GM23248 (cell line): ENCODE results near the gene MGST2. TPM values are rescaled to one million over a fixed set of nuclear protein-coding genes. Genes with fewer than 3 reads are reported as not detected.

Experiments used
- DNase-seq: peaks from one replicate; pipeline ENCODE4 v3.0.0-alpha.2; 2015
- H2AFZ ChIP-seq: fragments of 200-600 bp; sonication (generic); 2 replicates; pipeline ENCODE4 v1.6.1; 2016; ENCODE audit warnings: antibody characterized with exemption
- H3F3A ChIP-seq: fragments of 200-600 bp; sonication (generic); 2 replicates; pipeline ENCODE4 v1.6.1; 2016; ENCODE audit warnings: mild to moderate bottlenecking, antibody characterized with exemption, mixed run types; ENCODE audit not compliant: insufficient read depth
- H3K27ac ChIP-seq: fragments of 200-600 bp; sonication (generic); 2 replicates; pipeline ENCODE4 v1.5.1; 2016; ENCODE audit warnings: mild to moderate bottlenecking
- H3K27me3 ChIP-seq: fragments of 200-600 bp; sonication (generic); replicated peaks from 2 replicates; pipeline ENCODE4 v1.6.1; 2016; ENCODE audit warnings: mild to moderate bottlenecking; ENCODE audit not compliant: insufficient read depth
- H3K36me3 ChIP-seq: fragments of 200-600 bp; sonication (generic); 2 replicates; pipeline ENCODE4 v1.6.1; 2016; ENCODE audit warnings: low read depth, mild to moderate bottlenecking
- H3K4me1 ChIP-seq: fragments of 200-600 bp; sonication (generic); 2 replicates; pipeline ENCODE4 v1.6.1; 2016; ENCODE audit warnings: mild to moderate bottlenecking; ENCODE audit not compliant: insufficient read depth
- H3K4me2 ChIP-seq: fragments of 200-600 bp; sonication (generic); one replicate; pipeline ENCODE4 v1.6.1; 2016; ENCODE audit warnings: mild to moderate bottlenecking; ENCODE audit not compliant: unreplicated experiment
- H3K4me3 ChIP-seq: fragments of 200-600 bp; sonication (generic); 2 replicates; pipeline ENCODE4 v1.5.1; 2016; ENCODE audit warnings: mild to moderate bottlenecking
- H3K79me2 ChIP-seq: fragments of 200-600 bp; sonication (generic); 2 replicates; pipeline ENCODE4 v1.6.1; 2016; ENCODE audit warnings: mild to moderate bottlenecking; ENCODE audit not compliant: insufficient read depth
- H3K9ac ChIP-seq: fragments of 200-600 bp; sonication (generic); 2 replicates; pipeline ENCODE4 v1.6.1; 2016; ENCODE audit warnings: mild to moderate bottlenecking
- H3K9me2 ChIP-seq: fragments of 200-600 bp; sonication (generic); 2 replicates; pipeline ENCODE4 v1.6.1; 2016; ENCODE audit warnings: mixed run types, mild to moderate bottlenecking, moderate library complexity; ENCODE audit not compliant: insufficient read depth
- H3K9me3 ChIP-seq: fragments of 200-600 bp; sonication (generic); one replicate; pipeline ENCODE4 v1.6.1; 2017; ENCODE audit warnings: low read depth
- H4K20me1 ChIP-seq: fragments of 200-600 bp; sonication (generic); 2 replicates; pipeline ENCODE4 v1.6.0; 2016; ENCODE audit not compliant: insufficient read depth
- EZH2 ChIP-seq: fragments of 200-600 bp; sonication (generic); IDR thresholded peaks from 2 replicates; pipeline ENCODE4 v1.6.1; 2018; ENCODE audit warnings: antibody characterized with exemption, mild to moderate bottlenecking; ENCODE audit not compliant: insufficient read depth, poor library complexity, severe bottlenecking
- EZH2phosphoT487 ChIP-seq: fragments of 200-600 bp; sonication (generic); IDR thresholded peaks from 2 replicates; pipeline ENCODE4 v1.6.1; 2018; ENCODE audit warnings: antibody characterized with exemption, moderate library complexity, mild to moderate bottlenecking, low read depth; ENCODE audit not compliant: insufficient read depth
- WGBS, 2 experiments: methylation state at CpG; one replicate each; pipeline ENCODE4 v1.1.6; 2015 to 2017; ENCODE audit warnings: low lambda C conversion rate in 2 of 2, low coverage in 1 of 2; ENCODE audit errors: missing lambda C conversion rate in 2 of 2; 5-methylcytosine and 5-hydroxymethylcytosine counted together
- in situ Hi-C: fragments of 300-500 bp; cut with MboI; formaldehyde crosslinking; loops from 2 replicates; pipeline ENCODE4 v1.15.0; 2020
- polyA plus RNA-seq: library from polyadenylated mRNA; unstranded; fragments of >200 nt; fragmentation: Nextera tagmentation; extraction: Ambion mirVana; gene quantifications from 2 replicates; pipeline ENCODE4 v1.2.1, GENCODE V29; 2016
- total RNA-seq: library from RNA; depleted of rRNA; stranded (reverse); fragments of >200 nt; shearing (Covaris generic); gene quantifications from 2 replicates; pipeline ENCODE4 v1.2.3, GENCODE V29; 2014

MGST2 gene
- total and polyA plus RNA-seq, 2 experiments from 2014 or later: 7.5 to 17.9 TPM

DNA sequence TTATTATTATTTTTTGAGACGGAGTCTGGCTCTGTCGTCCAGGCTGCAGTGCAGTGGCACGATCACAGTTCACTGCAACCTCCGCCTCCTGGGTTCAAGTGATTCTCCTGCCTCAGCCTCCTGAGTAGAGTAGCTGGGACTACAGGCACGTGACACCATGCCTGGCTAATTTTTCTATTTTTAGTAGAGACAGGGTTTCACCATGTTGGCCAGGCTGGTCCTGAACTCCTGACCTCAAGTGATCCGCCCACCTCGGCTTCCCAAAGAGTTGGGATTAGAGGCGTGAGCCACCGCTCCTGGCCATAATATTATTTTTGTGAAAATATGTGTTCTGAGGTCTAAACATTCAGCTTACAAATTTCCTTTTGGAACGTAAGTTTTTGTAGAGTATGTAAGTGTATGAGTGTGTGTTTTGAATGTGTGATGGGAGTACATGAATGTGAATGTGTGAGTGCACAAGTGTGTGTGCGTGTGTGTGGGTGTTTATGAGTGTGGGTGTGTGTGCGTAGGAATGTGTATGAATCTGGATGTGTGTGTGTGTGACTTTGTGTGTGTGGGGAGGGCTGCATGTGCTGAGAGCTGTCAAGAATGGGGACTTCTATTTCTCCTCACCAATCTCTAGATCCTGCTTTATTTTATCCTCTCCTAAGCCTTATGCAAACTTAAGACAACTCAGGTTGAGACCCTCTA, 5.7 kb upstream of the MGST2 start:
- Histone ChIP-seq H2AFZ (no peak overlapping the region), H3K27me3 (no peaks in the 10 kb centered on the region), H3K4me3 (no peak overlapping the region), H3K27ac (no peak overlapping the region), H3F3A (peaks cover 16% of the 10 kb centered on the region), H3K9me2 (no peaks in the 10 kb centered on the region), H3K9ac (no peak overlapping the region), H3K79me2 (no peaks in the 10 kb centered on the region), H3K9me3 (no peaks in the 10 kb centered on the region), H3K36me3 (no peaks in the 10 kb centered on the region), H4K20me1 (no peaks in the 10 kb centered on the region), H3K4me1 (peaks cover 11% of the 10 kb centered on the region), H3K4me2 (no peak overlapping the region)
- no peak for DNase-seq
- in situ Hi-C loops: no loop called here
- WGBS, 2 experiments: 89 to 92% methylated on average over 12 of the region's 12 CpGs
- TF ChIP-seq EZH2 (no peak), EZH2phosphoT487 (no peak)

DNA sequence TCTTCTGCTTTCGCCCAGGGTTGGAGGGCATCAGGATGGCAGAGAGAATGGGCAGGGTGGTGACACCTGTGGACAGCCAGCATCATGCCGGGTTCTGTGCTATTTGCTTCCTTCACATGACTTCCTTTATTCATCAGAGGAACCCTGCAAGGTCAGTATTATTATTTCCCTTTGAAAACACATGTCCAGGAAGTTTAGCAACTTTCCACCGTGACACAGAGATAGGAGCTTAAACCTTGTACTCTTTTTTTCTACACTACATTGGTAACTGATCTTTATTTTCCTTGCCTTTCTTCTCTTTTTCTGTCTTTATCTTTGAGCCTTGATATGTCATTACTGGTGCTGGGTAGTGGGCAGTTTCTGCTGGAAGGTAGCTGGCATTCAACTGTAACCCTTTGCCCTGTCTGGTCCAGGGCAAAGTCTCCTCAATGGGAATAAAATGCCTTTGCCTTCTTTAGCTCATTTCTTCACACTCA, 5.0 kb upstream of the MGST2 start:
- WGBS, 2 experiments: 95 to 98% methylated on average over 3 of the region's 3 CpGs

DNA sequence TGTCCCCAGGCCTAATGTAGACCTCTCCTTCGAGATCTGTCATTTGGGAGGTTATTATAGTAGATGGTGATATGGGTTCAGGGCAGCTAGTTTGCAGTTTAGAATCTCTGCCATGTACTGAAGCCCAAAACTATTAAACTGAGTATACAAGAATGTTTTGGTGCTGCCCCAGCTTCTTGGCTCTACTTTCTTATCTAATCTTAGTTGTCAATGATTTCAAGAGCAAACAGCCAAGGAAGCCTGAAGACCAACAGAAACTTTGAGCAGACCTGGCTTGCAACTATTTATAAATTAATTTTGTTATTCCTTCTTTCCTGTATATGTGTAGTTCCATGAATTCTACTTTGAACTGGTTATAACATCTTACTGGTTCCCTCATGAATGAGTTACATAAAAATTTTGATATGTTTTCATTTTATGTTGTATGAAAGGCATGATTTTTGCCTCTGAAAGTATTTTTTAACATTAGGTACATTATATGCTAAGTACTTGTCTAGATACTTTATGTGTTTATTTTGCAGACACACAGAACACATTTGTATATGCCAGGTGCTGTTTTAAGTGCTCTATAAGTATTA, 2.0 kb upstream of the MGST2 start:
- Histone ChIP-seq H3K79me2 (no peaks in the 10 kb centered on the region), H4K20me1 (no peaks in the 10 kb centered on the region), H3K36me3 (no peaks in the 10 kb centered on the region), H3K4me3 (no peak overlapping the region), H3F3A (peaks cover 1% of the 10 kb centered on the region; the same call in 1 of the 2 replicates), H3K4me2 (no peak overlapping the region), H3K27ac (no peak overlapping the region), H3K9me3 (no peaks in the 10 kb centered on the region), H3K4me1 (peaks cover 7% of the 10 kb centered on the region; the same call in 1 of the 2 replicates), H2AFZ (no peak overlapping the region), H3K9me2 (no peaks in the 10 kb centered on the region), H3K27me3 (no peaks in the 10 kb centered on the region), H3K9ac (no peak overlapping the region)
- no peak for DNase-seq
- in situ Hi-C loops: no loop called here
- 61 to 85% methylated on average over 1 of the region's 1 CpG for WGBS, 2 experiments
- no peak for TF ChIP-seq EZH2phosphoT487
- no peak for TF ChIP-seq EZH2

More for the DNA sequence above, 5.0 kb upstream of the MGST2 start:
- Histone ChIP-seq H3K9ac (no peak overlapping the region), H3K4me3 (no peak overlapping the region), H3K36me3 (no peaks in the 10 kb centered on the region), H3K4me1 (peaks cover 11% of the 10 kb centered on the region), H3K79me2 (no peaks in the 10 kb centered on the region), H3K9me3 (no peaks in the 10 kb centered on the region), H3K27ac (no peak overlapping the region), H3K9me2 (no peaks in the 10 kb centered on the region), H3K4me2 (no peak overlapping the region), H3F3A (peaks cover 16% of the 10 kb centered on the region), H4K20me1 (no peaks in the 10 kb centered on the region), H2AFZ (no peak overlapping the region), H3K27me3 (no peaks in the 10 kb centered on the region)
- no peak for DNase-seq
- in situ Hi-C loops: no loop called here
- TF ChIP-seq EZH2phosphoT487 (no peak), EZH2 (no peak)

- H3F3A ChIP-seq: no peaks in the 10 kb centered on the region
- H3K36me3 ChIP-seq: no peaks in the 10 kb centered on the region
- H3K9me2 ChIP-seq: no peaks in the 10 kb centered on the region
- no peaks in the 10 kb centered on the region for H3K79me2 ChIP-seq
- in situ Hi-C loops: no loop called here
- TF ChIP-seq EZH2 (no peak), EZH2phosphoT487 (no peak)
- H3K27ac ChIP-seq: no peak overlapping the region
- no peak for DNase-seq
- WGBS, 2 experiments: 70 to 84% methylated on average over 2 of the region's 2 CpGs
- H3K27me3 ChIP-seq: no peaks in the 10 kb centered on the region
- H3K4me2 ChIP-seq: no peak overlapping the region
- no peak overlapping the region for H3K9ac ChIP-seq
- H2AFZ ChIP-seq: no peak overlapping the region
- no peaks in the 10 kb centered on the region for H4K20me1 ChIP-seq
- H3K9me3 ChIP-seq: no peaks in the 10 kb centered on the region
- peaks cover 7% of the 10 kb centered on the region; the same call in 1 of the 2 replicates for H3K4me1 ChIP-seq
- no peak overlapping the region for H3K4me3 ChIP-seq
These were observed 1.2 kb upstream of the MGST2 start for GRCh38 chr4:139664442-139664841.
